Stimulated activated CD4-positive, alpha-beta T cell treated with anti-CD3 and anti-CD28 coated beads, Interleukin-2, amount 100 ng/mL, for 24 hours (primary cell): ENCODE measurements around the gene TPP2.

Experiments
- DNase-seq, 2 donors: peaks; one replicate each; pipeline ENCODE4 v3.0.0-alpha.2; 2020

Gene TPP2

DNA sequence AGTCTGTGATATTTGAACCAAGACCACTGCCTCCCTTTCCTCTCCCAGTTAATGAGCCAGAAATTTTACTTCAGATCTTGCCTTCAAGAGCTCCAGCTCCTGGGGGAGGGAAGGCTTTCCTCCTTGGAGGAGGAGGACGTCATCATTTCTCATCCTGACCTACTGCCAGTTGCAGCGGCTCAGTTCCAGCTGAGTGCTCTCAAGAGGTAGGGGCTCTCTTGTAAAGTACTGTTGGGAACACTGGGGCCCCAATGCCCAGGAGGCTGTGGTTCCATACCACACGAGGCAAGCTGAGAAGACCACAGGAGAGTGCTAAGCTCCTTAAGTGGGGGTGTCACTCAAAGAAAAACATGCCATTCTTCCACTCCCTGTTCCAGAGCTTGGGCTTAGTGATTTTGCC is 61.9 kb downstream of the TPP2 start:
- DNase-seq: no peak

DNA sequence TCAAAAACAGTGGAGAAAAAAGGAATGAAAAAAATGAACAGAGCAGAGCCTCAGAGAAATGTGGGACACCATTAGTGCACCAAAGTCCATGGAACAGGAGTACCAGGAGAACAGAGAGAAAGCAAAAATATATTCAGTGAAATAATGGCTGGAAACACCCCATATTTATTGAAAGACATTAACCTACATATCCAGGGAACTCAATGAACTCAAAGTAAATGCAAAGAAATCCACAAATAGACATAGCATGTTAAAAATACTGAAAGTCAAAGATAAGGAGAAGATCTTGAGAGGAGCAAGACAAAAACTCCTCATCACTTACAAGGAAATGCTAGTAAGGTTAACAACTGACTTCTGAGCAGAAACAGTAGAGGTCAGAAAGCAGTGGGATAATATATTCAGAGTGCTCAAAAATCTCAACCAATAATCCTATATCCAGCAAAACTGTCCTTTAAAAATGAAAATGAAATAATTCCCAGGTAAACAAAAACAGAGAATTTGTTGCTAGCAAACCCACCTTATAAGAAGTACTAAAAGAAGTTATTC is 62.5 kb downstream of the TPP2 start:
- no peak for DNase-seq

DNA sequence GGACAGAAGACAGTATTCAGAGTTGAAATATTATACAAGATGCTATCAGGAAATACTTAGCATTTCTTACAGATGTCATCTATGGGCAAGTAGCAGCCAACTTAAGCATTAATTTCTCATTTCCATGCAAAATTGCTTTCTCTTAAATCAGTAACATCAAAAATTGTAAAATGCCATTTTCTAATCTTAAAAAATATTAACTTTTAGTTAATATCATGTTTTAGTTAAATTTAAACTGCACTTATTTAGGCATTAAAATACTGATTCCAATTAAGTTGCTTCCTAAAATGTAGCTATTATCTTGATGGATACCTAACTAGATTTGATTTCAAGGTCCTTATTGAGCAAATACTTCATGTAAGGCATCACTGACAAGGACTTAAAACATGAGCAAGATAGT is 70.2 kb downstream of the TPP2 start:
- no peak for DNase-seq

DNA sequence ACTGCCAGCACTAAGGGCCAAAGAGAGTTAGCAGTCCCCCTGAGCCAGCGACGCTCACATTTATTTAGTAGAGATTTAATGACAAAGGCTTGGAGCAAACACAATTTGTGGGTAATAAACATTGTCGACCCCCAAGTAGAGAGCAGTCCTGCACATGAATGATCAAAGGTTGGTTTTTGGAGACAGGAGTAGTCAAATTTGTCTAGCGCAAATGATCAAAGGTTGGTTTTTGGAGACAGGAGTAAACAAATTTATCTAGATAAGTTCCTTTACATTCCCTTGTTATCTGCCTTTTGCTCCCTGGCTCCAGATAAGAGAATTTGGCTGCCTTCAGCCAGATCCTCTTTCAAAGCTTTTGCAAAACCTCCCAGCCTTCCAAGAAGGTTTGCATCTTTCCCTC is 71.1 kb downstream of the TPP2 start:
- DNase-seq: no peak

DNA sequence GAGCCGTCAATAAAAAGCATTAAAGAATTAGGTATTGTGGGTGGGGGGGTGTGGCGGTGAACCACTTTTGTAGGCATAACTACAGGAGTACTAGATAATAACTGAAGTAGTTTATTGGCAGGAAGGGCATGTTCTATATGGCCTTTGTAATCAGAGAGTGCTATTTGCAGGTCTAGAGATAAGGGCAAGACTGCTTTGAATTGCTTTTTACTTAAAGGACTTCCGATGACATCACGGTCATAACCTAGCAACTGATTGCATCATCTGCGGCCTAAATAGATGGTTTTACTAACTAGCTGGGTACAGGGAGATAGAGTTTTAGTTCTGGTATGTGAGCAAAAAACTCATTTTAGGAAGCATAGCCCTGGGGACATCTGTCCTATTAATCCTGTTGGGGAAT is 73.3 kb downstream of the TPP2 start:
- no peak for DNase-seq

DNA sequence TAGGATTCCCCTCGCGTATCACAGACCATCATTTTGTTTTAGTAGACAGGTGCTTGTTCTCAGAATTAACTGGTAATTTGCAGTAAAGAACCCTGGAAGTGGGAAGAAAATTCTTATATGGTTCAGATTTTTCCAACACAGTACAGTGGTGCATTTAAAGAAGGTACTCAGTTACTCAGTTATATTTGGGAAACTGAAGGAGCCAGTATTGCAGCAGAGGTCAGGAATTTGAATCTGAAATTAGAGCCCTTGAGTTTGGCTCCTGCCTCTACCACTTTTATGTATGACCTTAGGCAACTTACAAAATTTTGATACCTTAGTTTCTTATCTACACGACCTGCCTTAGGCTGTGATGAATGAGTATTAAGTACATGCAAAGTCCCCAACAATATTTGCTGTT is 78.3 kb downstream of the TPP2 start:
- DNase-seq: no peak

DNA sequence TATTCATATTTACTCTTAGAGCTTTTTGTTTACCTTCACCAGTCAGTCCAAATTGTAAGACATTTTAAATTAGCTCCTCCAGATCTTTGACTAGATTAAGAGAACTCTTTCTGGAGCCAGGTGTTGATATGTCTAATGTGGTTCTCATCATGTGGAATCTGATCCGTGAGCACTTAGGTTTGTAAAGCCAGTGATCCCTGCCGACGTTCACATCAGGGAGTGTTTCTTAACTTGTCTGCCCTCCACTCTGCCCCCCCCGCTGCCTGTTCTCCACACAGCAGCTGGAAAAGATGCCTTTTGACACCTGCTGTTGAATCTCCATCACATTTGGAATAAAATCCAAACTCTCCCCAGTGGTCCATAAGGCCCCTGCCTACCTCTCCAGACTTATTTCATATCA is 80.3 kb downstream of the TPP2 start:
- DNase-seq: no peak

DNA sequence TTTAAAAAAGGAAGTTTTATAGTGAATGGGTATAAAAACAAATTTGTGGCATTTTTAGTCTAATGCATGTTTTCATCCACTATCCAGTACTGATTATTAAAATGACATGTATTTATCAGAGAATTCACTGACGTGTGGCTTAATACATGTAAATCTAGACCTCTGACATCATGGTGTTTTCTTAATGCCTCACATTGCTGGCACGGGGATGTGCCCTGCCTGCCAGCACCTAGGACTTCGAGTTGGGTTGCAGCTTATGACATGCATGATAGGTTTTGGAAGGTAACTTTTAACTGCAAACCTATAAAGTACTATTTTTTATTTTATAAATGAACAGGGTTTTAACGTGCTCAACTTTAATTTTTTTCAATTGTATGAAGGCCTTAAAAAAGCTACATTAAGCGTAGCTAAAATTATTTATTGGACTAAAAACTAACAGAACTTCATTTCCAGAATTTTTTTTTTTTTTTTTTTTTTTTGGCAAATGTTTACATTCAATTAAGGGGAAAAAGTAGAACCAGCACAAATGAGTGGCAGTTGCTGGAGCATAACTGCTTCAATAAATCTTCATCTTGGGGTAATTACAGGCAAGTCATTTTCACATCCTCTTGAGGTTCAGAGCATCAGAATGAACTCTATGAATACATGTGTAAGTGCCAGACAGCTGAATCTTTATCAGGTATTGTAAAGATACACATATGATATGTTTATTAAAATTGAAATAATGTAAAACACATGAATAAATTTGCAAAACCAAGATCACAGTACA is 81.7 kb downstream of the TPP2 start:
- no peak for DNase-seq

DNA sequence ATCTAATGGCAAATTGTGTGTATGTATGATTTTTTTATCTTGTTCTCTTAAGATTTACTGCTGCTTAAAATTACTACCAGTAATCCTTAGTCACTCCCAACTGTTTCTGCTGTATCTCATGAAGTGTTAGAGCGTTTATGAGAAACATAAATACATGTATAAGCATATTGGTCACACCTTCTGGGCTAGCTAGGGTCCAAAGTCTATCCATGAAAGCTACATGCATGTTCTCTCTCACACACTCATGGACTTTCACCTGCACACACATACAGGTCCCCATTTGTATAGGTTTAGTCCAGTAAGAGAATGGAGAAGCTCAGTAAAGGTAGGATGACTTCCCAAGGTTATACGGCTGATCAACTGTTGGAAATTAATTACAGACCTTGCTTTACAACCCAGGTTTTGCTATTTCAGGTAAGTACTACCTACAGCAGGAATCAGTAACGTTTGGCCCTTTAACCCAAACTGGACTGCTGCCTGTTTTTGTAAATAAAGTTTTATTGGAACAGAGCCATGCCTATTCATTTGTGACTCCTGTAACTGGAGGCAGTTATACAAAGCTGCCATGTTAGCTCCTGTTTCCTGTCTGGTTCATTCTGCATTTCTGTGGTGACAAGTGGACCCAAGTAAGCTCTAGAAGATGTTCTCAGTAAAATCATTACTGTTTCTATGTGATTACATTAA is 82.8 kb downstream of the TPP2 start:
- no peak for DNase-seq

DNA sequence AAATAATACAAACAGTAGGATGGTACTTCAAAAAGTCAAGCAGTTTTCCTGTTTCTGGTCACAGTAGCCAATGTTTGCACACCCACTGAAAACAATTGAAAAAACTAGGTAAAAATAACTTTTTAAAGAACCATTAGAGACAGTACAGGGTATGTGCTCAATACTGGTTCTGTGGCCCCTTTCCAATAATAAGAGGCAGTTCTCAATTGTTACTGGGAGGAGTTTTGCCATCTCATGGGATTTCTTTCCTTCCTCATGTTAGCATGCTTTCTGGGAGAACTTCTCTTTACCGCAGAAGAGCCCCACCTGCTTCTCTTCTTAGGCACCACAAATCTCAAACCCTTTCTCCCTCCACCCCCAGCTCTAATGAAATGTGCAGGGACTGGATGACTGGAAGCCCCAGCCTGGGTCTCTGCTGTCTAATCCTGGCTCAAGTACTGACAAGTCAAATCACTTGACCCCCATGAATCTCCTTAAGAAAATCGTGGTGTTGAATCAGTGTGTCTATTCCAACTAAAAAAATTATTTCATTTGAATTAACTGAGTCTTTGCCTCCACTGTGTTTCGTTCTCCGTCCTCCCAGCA is 83.4 kb downstream of the TPP2 start:
- no peak for DNase-seq

DNA sequence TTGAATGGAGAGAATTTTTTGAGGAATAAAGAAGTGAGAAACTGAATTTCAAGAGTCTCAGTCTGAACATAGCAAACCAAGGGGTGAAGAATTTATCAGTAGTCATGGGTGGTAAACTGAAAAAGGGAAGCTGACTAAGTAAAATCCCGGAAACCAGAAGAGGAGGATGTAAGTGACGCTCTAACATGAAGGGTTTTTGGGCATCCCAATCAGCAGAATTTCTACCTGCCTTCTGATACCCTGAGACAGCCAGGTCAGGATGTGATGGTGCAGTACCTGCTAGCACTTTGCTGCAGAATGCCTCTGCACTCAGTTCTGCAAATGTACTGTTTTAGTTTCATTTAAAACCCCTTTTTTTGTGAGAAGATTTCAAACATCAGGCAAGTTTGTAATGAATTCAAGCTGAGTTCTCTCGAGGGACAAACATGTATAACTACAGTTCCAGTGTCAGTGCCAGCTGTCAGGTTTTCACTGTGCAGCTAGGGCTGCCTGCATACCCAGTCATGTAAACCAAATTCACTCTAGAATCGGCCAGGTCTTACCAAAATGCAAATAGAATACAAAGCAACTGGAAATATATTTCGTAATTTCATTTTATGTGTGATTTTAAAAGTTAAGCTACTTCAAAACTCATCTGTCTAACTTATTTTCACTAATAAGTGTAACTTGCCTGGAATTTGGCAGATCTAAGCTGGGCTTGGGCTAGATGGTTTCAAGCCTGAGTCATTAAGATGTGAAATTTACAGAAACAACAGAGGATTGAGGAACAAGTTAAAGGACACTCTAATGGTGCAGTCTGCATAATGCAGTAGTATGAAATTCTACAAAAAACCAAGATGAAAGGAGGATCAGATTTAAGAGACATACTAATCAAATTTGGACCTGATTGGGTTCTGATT is 84.3 kb downstream of the TPP2 start:
- no peak for DNase-seq

DNA sequence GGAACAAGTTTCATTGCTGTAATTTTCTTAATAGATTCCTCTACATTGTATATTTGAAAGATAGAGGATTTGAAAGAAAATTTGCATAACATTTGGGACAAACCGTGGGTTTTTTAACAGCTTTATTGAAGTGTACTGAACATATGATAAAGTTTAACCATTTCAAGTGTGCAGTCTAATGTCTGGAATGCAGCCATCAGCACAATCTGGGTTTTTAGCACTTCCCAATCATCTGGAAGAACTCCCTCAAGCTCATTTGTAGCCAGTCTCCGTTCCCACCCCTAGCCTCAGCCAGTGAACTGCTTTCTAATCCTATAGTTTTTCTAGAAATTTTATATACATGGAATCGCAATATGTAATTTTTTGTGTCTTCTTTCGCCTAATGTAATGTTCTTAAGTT is 85.4 kb downstream of the TPP2 start:
- DNase-seq: no peak

DNA sequence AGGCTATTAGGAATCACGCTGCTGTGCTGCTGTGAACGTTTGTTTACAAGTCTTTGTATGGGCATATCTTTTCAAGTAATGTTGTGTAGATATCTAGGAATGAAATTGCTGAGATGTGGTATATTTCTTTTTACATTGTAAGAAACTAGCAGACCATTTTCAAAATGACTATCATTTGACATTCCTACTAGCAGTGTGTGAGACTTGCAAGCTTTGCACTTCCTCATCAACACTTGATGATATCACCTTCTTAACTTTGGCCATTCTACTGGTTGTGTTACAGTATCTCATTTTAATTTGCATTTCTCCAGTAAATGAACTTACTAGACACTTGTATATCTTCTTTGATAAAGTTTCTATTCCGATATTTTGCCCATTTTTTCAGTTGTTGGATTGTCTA is 85.9 kb downstream of the TPP2 start:
- DNase-seq: no peak

DNA sequence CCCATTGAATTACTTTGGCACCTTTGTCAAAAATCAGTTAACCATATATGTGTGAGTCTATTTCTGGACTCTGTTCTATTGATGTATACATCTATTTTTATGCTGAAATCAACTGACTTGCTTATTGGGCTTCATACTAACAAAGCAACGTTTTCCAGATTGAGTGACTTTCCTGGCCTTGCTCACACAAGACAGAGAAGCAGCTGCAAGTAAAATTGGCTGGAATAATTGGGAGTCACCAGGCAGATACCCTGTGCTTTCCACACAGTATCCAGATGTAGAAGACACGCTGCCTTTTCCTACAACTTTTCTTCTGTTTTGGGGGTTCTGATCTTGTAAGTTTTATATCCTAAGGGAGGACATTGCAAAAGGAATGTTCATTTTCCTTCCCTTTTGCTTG is 86.9 kb downstream of the TPP2 start:
- no peak for DNase-seq

DNA sequence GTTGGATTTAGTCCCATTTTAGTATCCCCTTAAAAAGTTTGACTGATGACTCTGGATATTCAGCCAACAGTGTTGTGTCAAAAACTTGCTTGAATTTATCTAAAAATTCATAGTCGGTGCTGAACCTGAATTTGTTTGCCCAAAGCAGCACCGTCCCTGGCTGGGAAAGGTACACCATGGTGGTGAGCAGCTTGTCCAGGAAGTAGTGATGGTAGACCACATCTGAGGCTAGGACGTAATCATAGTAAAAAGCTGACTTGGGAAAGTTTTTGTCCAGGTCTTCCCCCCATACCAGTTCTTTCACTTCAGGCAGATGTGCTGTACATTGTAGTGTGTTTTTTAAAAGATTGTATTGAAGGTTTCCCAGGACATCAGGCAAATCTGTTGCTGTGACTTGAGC is 89.2 kb downstream of the TPP2 start:
- DNase-seq: no peak

DNA sequence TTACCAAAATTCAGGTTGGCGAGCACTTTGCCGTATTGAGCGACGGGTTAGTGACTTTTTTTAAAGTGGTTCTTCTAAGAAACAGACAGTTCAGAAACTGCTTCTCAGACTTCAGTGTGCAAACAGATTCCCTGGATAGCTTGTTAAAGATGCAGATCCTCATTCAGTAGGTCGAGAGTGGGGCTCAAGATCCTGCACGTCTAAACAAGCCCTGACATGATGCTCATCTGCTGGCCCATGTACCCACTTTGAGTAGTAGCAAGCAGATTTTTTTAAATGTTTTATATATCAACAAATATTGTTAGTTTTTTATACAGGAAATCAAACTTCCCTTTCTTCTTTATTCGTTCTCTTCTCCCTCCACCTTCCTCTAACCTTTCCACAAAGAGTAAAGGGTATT is 90.7 kb downstream of the TPP2 start:
- DNase-seq: no peak

DNA sequence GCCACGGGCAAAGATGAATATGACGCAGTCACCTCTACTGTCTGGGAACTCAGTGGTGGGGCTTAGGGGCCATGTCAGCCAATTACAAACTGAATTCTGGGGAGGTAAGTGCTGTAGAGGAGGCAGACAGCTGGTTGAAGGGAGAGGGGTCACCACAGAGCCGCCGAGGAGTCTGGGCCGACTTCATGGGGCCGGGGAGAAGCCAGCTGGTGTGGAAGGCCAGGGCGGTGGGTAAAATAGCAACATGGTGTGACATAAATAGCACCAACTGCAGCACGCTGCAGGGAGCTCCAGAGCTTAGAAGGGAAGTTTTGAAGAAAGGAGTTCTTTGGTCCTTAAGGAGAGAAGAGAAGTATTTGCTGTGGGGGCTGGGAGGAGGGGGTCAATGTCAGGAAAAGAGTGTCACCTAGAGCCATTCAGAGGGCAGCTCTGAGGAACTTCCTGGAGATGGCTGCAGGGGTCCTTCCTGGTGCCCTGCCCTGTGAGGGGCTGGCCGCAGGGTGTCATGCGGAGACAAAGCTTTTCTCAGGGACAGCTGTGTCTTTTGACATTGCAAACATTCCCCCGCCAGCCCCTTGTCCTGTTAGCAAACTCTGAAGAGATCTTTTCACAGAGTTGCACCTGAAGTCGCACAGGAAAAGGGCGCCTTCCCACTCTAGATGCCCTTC is 91.7 kb downstream of the TPP2 start:
- no peak for DNase-seq

DNA sequence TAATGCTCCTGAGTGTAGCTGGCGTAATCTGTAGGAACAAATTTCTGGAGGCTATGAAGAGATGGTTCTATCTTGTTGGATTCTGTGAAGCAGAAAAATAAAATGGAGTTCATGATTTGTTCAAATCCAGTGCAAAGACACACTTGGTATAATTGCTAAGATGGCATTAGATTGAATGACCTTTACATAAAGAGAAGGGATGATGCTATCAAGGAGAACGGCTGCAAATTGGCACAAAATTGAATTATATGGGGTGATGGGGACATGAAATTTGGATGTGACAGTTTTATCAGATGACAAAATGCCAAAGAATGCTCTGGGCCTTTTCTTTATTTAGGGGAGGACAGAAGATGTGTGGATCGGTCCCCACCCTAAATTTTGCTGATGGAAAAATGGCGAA is 94.1 kb downstream of the TPP2 start:
- DNase-seq: no peak

DNA sequence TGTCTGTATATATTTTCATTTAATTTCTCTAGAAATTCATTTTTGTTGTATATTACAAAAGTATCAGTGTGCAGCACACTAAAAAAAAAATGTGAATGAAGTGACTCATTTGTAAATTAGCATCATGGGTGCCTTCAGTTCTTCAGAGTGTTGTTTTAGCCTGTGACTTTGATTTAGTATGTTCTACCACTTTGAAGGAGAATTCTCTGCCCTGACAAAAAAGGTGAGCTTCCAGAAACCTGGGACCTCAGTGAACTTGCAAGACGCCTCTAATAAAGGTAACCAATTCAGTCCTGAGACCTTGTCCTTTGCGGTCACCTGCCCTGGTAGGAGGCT is 95.7 kb downstream of the TPP2 start:
- no peak for DNase-seq

DNA sequence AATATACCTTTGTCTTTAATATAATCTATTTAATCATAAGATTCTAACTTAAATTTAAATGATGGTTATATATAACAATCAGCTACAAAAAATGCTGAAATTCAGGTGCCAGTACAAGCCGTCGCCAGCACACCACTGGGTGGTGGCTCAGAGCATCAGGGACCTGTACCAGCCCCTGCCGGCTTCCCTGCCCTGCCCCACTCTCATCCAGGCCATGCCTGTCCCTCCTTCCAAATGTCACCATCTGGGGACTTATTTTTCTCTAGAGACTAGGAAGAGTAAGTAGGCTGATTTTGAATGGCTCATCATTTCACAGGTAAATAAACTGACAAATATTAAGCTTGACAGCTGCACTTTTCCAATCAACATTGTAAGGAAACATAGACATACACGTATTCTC is 96.5 kb downstream of the TPP2 start:
- no peak for DNase-seq

DNA sequence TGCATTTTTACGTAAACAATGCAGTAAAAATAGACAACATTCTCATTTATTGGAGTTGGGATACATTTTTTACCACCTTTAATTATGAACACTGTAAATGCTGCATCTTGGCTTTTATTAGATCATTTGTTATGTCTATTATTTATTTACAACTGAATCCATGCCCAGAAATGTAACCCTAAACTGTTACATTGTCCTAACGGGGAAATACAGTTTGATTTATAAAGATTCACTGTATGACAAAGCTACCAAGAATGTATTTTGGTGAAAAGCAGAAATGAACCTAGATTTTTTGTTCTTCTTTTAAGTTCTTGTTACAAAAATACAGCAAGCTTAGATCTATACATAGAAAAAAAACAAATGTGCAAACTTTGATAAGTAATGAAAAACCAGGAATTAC is 97.0 kb downstream of the TPP2 start:
- DNase-seq: no peak

DNA sequence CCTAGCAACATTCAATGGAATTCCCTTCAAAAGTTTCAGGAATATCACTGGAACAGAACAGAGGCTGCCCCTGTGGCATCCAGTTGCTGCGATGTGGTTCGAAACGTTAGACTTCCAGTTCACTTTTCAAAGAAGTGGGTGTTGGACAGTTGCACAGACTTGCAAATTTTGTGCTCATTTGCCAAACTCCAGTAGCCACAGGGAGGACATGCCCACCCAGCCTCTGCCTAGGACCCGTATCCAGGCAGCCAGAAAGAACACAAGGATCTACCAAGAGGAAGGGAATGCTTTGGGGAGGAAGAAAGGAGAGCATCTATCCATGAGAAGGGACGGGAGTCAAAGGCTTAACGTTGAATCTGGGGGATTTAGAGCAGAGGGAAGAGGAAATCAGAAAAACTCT is 98.2 kb downstream of the TPP2 start, which contains the start of gene METTL21C:
Gene METTL21C (minus strand): TSS at position 108 of the 400 bp plus-strand sequence. CDS start 546 bp downstream, outside the sequence.
- no peak for DNase-seq

DNA sequence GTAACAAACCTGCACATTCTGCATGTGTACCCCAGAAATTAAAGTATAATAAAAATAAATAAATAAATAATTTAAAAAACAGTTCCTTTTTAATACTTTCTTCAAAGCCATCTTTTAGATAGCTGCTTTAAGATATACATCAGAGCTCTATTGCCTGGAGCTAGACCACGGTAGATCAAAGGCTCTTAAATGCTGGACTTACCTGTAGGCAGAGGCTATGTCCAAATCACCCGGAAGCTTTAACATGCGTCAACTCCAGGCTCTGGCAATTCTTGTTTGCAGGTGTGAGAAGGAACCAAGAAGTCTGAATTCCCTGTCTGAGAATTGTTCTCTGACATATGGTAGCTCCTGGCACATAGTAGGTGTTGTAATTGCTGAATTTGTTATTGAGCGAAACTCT is 99.7 kb downstream of the TPP2 start:
- no peak for DNase-seq
